HL-60/S4 treated with phorbol 12-myristate 13-acetate at 8.2 ng/mL for 4 days and 3 days (cell line): Measurements from ENCODE around the gene CRISPLD2.

Experiments used
- in situ Hi-C: fragments of 300-500 bp; cut with MboI; formaldehyde crosslinking; loops from 2 replicates; pipeline ENCODE4 v1.15.0; 2022; ENCODE audit warnings: low sequenced_read_pairs

The CRISPLD2 gene

GRCh38 chr16:84899414-84899813 lies 79.6 kb downstream of the CRISPLD2 start:
- in situ Hi-C loops = no loop called here

GRCh38 chr16:84905965-84906460 lies 86.2 kb downstream of the CRISPLD2 start:
- in situ Hi-C loops = no loop called here

- in situ Hi-C loops = no loop called here
Observed at GRCh38 chr16:84907051-84907450, 87.3 kb downstream of the CRISPLD2 start.

GRCh38 chr16:84907575-84907974 lies 87.8 kb downstream of the CRISPLD2 start:
- in situ Hi-C loops = no loop called here

GRCh38 chr16:84909476-84910085 lies 89.8 kb downstream of the CRISPLD2 start:
- in situ Hi-C loops = no loop called here

GRCh38 chr16:84911486-84912216 lies 91.9 kb downstream of the CRISPLD2 start:
- in situ Hi-C loops = no loop called here

- in situ Hi-C loops = no loop called here
Observed at GRCh38 chr16:84913315-84913714, 93.5 kb downstream of the CRISPLD2 start.

GRCh38 chr16:84914273-84914672 lies 94.5 kb downstream of the CRISPLD2 start:
- in situ Hi-C loops = no loop called here

GRCh38 chr16:84916178-84916577 lies 96.4 kb downstream of the CRISPLD2 start:
- in situ Hi-C loops = no loop called here

GRCh38 chr16:84916850-84917249 lies 97.1 kb downstream of the CRISPLD2 start:
- in situ Hi-C loops = no loop called here

GRCh38 chr16:84917492-84917891 lies 97.7 kb downstream of the CRISPLD2 start:
- in situ Hi-C loops = no loop called here

GRCh38 chr16:84918006-84918909 lies 98.5 kb downstream of the CRISPLD2 start:
- in situ Hi-C loops = no loop called here

- in situ Hi-C loops = no loop called here
Observed at GRCh38 chr16:84919269-84919668, 99.5 kb downstream of the CRISPLD2 start.

GRCh38 chr16:84919708-84920107 lies 99.9 kb downstream of the CRISPLD2 start:
- in situ Hi-C loops = no loop called here

- in situ Hi-C loops = no loop called here
Observed at GRCh38 chr16:84920333-84920732, 100.5 kb downstream of the CRISPLD2 start.

- in situ Hi-C loops = no loop called here
Observed at GRCh38 chr16:84922351-84923120, 102.8 kb downstream of the CRISPLD2 start.

GRCh38 chr16:84924331-84925091 lies 104.7 kb downstream of the CRISPLD2 start:
- in situ Hi-C loops = no loop called here

- in situ Hi-C loops = no loop called here
Observed at GRCh38 chr16:84925092-84925772, 105.4 kb downstream of the CRISPLD2 start.

- in situ Hi-C loops = no loop called here
Observed at GRCh38 chr16:84925773-84926372, 106.1 kb downstream of the CRISPLD2 start.
